Measurements from ENCODE around the gene FAM117A. TPM values are rescaled to one million over a fixed set of nuclear protein-coding genes. Genes with fewer than 3 reads are reported as not detected.

Gene FAM117A
- total and polyA plus RNA-seq, 10 of the 15 experiments (the other 5 are each of a cell fraction or from before 2014, with no cell fraction given), result 2.1 to 29.6 (median 20.0) TPM

DNA sequence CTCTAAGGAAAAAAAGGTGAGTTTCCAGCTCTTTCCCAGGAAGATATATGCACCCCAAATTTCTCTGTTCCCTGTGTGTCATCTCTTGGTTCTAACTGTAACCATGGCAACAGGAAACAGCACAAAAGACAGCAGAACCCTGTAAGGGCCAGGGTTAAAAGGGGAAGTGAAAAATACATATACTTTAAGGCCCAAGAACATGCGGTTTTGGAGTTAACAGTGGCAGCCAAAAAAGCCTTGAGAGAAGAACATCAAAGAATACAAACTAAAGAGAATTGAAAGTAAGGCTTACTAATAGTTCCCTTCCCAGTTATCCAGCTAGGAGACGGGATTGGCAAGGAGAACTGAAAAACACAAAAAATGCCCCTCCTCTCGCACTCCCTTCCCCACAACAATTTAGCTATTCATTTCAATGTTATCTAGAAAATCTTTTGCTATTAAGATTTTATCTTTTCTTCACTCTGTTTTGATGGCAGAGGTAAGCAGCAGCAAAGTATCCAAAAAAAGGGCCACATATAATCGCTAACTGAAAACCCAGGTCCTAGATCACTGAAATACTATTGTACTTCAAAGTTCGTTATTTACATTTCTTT is 87.6 kb downstream of the FAM117A start (continued):
- TF ChIP-seq, protein P1, sequence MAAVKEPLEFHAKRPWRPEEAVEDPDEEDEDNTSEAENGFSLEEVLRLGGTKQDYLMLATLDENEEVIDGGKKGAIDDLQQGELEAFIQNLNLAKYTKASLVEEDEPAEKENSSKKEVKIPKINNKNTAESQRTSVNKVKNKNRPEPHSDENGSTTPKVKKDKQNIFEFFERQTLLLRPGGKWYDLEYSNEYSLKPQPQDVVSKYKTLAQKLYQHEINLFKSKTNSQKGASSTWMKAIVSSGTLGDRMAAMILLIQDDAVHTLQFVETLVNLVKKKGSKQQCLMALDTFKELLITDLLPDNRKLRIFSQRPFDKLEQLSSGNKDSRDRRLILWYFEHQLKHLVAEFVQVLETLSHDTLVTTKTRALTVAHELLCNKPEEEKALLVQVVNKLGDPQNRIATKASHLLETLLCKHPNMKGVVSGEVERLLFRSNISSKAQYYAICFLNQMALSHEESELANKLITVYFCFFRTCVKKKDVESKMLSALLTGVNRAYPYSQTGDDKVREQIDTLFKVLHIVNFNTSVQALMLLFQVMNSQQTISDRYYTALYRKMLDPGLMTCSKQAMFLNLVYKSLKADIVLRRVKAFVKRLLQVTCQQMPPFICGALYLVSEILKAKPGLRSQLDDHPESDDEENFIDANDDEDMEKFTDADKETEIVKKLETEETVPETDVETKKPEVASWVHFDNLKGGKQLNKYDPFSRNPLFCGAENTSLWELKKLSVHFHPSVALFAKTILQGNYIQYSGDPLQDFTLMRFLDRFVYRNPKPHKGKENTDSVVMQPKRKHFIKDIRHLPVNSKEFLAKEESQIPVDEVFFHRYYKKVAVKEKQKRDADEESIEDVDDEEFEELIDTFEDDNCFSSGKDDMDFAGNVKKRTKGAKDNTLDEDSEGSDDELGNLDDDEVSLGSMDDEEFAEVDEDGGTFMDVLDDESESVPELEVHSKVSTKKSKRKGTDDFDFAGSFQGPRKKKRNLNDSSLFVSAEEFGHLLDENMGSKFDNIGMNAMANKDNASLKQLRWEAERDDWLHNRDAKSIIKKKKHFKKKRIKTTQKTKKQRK (IDR thresholded peaks at IDR 0.05; ENCODE audit: low read depth, low read length), result no peak
- no peak for TF ChIP-seq ESRRA (IDR thresholded peaks at IDR 0.05; ENCODE audit: low read length)

DNA sequence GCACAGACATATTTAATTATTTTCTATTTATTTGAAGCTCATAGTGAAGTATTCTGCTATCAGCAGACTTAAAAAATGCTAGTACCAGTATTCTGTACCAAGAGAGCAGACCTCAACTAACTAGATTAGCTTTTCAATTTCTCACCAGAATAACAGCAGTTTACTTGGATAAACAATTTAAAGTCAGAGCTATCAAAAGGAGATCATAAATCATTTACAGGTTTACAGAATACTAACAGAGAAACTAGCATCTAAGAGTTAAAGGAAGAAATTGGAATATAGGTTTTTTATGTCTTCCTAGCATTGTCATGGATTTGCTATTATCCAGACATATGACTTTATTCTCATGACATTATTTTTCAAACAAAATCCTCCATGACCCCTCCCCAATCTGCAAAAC is 89.4 kb downstream of the FAM117A start:
- intact Hi-C loops (cut with micrococcal nuclease; ENCODE audit: unreplicated experiment) (no loop called here), in situ Hi-C loops (cut with MboI) (no loop called here)
- Histone ChIP-seq H2AFZ (ENCODE audit: control insufficient read depth, low read depth, low read length) (no peak overlapping the region), H3K27ac (ENCODE audit: control insufficient read depth, insufficient read depth) (no peak overlapping the region), H3K27me3 (replicated peaks in 1 of 2; ENCODE audit: control insufficient read depth in 2 of 2, insufficient read depth in 2 of 2, low read length in 1 of 2) (no peaks in the 10 kb centered on the region), H3K36me3 (ENCODE audit: control insufficient read depth in 2 of 2, insufficient read depth in 2 of 2, low read length in 1 of 2) (no peaks in the 10 kb centered on the region; a peak in 1 of 4 replicates), H3K4me2 (ENCODE audit: control insufficient read depth, insufficient read depth) (no peak overlapping the region; the same call in 1 of the 2 replicates), H3K4me1 (ENCODE audit: control insufficient read depth, insufficient read depth, low read length) (peaks cover 4% of the 10 kb centered on the region), H3K9ac (ENCODE audit: control insufficient read depth, insufficient read depth, low read length) (no peak overlapping the region), H3K79me2 (ENCODE audit: control insufficient read depth, insufficient read depth, low read length) (peaks cover 66% of the 10 kb centered on the region), H3K9me3 (replicated peaks; ENCODE audit: control insufficient read depth, insufficient read depth, low read length) (no peaks in the 10 kb centered on the region), H4K20me1 (ENCODE audit: control insufficient read depth, insufficient read depth) (peaks cover 3% of the 10 kb centered on the region; the same call in 1 of the 2 replicates), H3K4me3 (no peak overlapping the region)
- ATAC-seq (no peak), FAIRE-seq (no peak), DNase-seq (ENCODE audit: low read depth, low spot score) (no peak)
- ChIA-PET POLR2A (interaction anchor here (0.9 to 1.0 kb wide), 2 partner anchors 28 to 66 kb away, joined by 3 to 4 read pairs; no protein-coding TSS in a partner anchor), SMC1A (ENCODE audit: uncharacterized antibody, unreplicated experiment) (interaction anchor here (0.6 to 1.7 kb wide), 10 partner anchors 9 to 103 kb away, joined by 3 to 13 read pairs (median 5); no protein-coding TSS in a partner anchor), RAD21 (ENCODE audit: unreplicated experiment) (interaction anchor here (1.0 to 1.6 kb wide), 3 partner anchors 28 to 179 kb away, joined by 3 to 6 read pairs (median 3); partner anchors contain the start of gene NGFR), CTCF (interaction anchor here (0.8 to 2.6 kb wide), 7 partner anchors 11 to 118 kb away, joined by 3 to 7 read pairs (median 4); no protein-coding TSS in a partner anchor)
- TF ChIP-seq IRF4 (IDR thresholded peaks at IDR 0.05; ENCODE audit: low read depth, low read length) (no peak), SKIL (IDR thresholded peaks at IDR 0.05; ENCODE audit: low read depth, poor library complexity, severe bottlenecking) (no peak), NBN (IDR thresholded peaks at IDR 0.05) (no peak)
- TF ChIP-seq, protein P2, sequence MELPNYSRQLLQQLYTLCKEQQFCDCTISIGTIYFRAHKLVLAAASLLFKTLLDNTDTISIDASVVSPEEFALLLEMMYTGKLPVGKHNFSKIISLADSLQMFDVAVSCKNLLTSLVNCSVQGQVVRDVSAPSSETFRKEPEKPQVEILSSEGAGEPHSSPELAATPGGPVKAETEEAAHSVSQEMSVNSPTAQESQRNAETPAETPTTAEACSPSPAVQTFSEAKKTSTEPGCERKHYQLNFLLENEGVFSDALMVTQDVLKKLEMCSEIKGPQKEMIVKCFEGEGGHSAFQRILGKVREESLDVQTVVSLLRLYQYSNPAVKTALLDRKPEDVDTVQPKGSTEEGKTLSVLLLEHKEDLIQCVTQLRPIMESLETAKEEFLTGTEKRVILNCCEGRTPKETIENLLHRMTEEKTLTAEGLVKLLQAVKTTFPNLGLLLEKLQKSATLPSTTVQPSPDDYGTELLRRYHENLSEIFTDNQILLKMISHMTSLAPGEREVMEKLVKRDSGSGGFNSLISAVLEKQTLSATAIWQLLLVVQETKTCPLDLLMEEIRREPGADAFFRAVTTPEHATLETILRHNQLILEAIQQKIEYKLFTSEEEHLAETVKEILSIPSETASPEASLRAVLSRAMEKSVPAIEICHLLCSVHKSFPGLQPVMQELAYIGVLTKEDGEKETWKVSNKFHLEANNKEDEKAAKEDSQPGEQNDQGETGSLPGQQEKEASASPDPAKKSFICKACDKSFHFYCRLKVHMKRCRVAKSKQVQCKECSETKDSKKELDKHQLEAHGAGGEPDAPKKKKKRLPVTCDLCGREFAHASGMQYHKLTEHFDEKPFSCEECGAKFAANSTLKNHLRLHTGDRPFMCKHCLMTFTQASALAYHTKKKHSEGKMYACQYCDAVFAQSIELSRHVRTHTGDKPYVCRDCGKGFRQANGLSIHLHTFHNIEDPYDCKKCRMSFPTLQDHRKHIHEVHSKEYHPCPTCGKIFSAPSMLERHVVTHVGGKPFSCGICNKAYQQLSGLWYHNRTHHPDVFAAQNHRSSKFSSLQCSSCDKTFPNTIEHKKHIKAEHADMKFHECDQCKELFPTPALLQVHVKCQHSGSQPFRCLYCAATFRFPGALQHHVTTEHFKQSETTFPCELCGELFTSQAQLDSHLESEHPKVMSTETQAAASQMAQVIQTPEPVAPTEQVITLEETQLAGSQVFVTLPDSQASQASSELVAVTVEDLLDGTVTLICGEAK (IDR thresholded peaks at IDR 0.05; ENCODE audit: borderline replicate concordance), result no peak
- no TSS peak for BruUV-seq (replicated peaks)

Measured in GM12878 (cell line).